Prostate gland (tissue), 2 donors: ENCODE data around the gene GPR137B. TPM values are rescaled to one million over a fixed set of nuclear protein-coding genes. Genes with fewer than 3 reads are reported as not detected.

Source experiments
- DNase-seq: peaks from one replicate; pipeline ENCODE4 v3.0.0-alpha.2; 2019; ENCODE audit warnings: low spot score
- H3K27ac ChIP-seq, 2 donors: fragments of 200-600 bp; sonication (generic); 2 replicates each; pipeline ENCODE4 v1.5.1; 2017 to 2019
- H3K27me3 ChIP-seq: fragments of 200-600 bp; sonication (generic); replicated peaks from 2 replicates; pipeline ENCODE4 v1.5.1; 2019; ENCODE audit not compliant: insufficient read depth
- H3K36me3 ChIP-seq, 2 donors: fragments of 200-600 bp; sonication (generic); 1 replicate in 1 of 2; 2 replicates in 1 of 2; pipeline versions ENCODE4 v1.5.1 to v1.8.1; 2017 to 2019
- H3K4me1 ChIP-seq: fragments of 200-600 bp; sonication (generic); replicated peaks from 2 replicates; pipeline ENCODE4 v1.5.1; 2019
- H3K4me3 ChIP-seq, 2 donors: fragments of 200-600 bp; sonication (generic); 2 replicates each; pipeline ENCODE4 v1.5.1; 2017 to 2019
- H3K9me3 ChIP-seq: fragments of 200-600 bp; sonication (generic); 2 replicates; pipeline ENCODE4 v1.5.1; 2017
- POLR2A ChIP-seq: fragments of 450-650 bp; IDR thresholded peaks from one replicate; pipeline ENCODE4 v1.6.1; 2016; ENCODE audit warnings: antibody characterized with exemption, mild to moderate bottlenecking
- POLR2AphosphoS5 ChIP-seq: sonication (generic); formaldehyde crosslinking; IDR thresholded peaks from one replicate; pipeline ENCODE4 v1.6.1; 2017; ENCODE audit warnings: antibody characterized with exemption
- WGBS: methylation state at CpG from one replicate; pipeline ENCODE4 v1.1.5; 2018; 5-methylcytosine and 5-hydroxymethylcytosine counted together
- intact Hi-C: fragments of 100-400 bp; cut with DNase I; formaldehyde crosslinking; loops from one replicate; pipeline ENCODE4 v1.14.2; 2022
- total RNA-seq, 2 donors: library from RNA; depleted of rRNA; stranded (reverse); fragments of >200 nt; gene quantifications; one replicate each; pipeline ENCODE4 v1.1.0, GENCODE V29; 2016
- TF ChIP-seq, protein P1 (sequence below), 4 experiments: fragments of 200-600 bp in 2 of 4; fragments of 450-650 bp in 2 of 4; sonication (generic) in 2 of 4; IDR thresholded peaks; 1 replicate in 3 of 4; 2 replicates in 1 of 4; pipeline ENCODE4 v1.5.1; 2016 to 2019; ENCODE audit warnings: antibody characterized with exemption in 4 of 4, mild to moderate bottlenecking in 2 of 4, moderate library complexity in 2 of 4

The GPR137B gene
- total RNA-seq, 2 donors from 2014 or later: 9.1 to 33.7 TPM

DNA sequence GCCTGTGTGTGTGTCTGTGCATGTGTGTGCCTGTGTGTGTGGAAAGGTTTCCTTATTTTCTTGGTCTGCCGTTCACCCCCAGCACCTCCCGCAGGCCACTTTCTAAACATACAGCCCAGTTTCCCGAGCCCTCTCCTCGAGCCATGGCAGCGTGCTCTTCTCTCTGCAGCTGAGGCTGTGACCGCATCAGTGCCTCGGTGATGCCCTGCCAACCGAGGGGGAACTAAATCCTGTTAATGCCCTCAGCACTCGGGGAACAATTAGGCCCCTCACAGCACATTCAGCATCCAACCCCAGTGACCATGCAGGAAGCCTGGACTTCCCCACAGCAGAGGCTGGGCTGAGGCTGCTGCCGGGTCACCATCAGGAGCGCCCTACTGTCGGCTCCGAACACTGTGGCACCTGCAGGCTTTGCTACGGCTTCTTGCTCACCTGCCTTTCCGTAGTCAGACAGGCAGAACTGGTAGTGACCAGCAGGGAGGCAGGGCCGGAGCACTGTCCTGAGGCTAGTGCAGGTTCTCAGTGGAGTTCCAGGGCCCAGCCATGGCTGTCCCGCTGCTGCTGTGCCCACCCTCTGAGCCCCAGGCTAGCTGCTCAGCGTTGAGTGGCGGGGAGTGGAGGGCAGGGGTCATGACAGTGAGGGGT lies 8.1 kb downstream of the GPR137B start:
- intact Hi-C loops: no loop called here
- Histone ChIP-seq H3K4me3 (no peak overlapping the region), H3K4me1 (peaks cover 3% of the 10 kb centered on the region), H3K9me3 (no peaks in the 10 kb centered on the region), H3K27me3 (no peaks in the 10 kb centered on the region), H3K27ac (no peak overlapping the region), H3K36me3 (no peaks in the 10 kb centered on the region)
- no peak for DNase-seq
- WGBS: 87% methylated on average over 17 of the region's 19 CpGs
- TF ChIP-seq POLR2A (no peak), POLR2AphosphoS5 (no peak)
- TF ChIP-seq, protein P1, sequence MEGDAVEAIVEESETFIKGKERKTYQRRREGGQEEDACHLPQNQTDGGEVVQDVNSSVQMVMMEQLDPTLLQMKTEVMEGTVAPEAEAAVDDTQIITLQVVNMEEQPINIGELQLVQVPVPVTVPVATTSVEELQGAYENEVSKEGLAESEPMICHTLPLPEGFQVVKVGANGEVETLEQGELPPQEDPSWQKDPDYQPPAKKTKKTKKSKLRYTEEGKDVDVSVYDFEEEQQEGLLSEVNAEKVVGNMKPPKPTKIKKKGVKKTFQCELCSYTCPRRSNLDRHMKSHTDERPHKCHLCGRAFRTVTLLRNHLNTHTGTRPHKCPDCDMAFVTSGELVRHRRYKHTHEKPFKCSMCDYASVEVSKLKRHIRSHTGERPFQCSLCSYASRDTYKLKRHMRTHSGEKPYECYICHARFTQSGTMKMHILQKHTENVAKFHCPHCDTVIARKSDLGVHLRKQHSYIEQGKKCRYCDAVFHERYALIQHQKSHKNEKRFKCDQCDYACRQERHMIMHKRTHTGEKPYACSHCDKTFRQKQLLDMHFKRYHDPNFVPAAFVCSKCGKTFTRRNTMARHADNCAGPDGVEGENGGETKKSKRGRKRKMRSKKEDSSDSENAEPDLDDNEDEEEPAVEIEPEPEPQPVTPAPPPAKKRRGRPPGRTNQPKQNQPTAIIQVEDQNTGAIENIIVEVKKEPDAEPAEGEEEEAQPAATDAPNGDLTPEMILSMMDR (IDR thresholded peaks at IDR 0.05): no peak

DNA sequence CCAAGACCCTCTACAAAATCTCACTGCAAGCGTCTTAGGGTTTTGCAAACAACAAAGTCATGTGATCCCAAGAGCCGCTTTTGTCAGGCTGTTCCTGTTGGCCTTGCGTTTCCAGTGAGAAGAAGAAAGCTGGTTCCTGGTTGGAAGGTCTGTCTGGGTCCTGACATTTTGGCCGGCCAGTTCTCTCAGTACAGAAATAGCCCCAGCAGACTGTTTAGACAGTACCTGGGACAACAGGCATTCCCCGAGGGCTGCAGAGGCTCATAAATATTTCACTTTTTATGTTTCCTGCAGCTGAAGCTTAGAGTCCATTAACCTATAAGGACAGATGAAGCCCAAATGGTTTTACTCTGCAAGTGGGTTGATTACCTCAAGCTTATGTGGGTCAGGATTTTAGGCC lies 8.6 kb downstream of the GPR137B start:
- H3K4me3 ChIP-seq: no peak overlapping the region
- peaks cover 3% of the 10 kb centered on the region for H3K4me1 ChIP-seq
- TF ChIP-seq POLR2AphosphoS5: no peak
- no peak for TF ChIP-seq POLR2A
- H3K9me3 ChIP-seq: no peaks in the 10 kb centered on the region
- no peak for DNase-seq
- H3K36me3 ChIP-seq: no peaks in the 10 kb centered on the region
- whole genome bisulfite sequencing: 53% methylated on average over 5 of the region's 5 CpGs
- no peak overlapping the region for H3K27ac ChIP-seq
- intact Hi-C loops: no loop called here
- H3K27me3 ChIP-seq: no peaks in the 10 kb centered on the region

DNA sequence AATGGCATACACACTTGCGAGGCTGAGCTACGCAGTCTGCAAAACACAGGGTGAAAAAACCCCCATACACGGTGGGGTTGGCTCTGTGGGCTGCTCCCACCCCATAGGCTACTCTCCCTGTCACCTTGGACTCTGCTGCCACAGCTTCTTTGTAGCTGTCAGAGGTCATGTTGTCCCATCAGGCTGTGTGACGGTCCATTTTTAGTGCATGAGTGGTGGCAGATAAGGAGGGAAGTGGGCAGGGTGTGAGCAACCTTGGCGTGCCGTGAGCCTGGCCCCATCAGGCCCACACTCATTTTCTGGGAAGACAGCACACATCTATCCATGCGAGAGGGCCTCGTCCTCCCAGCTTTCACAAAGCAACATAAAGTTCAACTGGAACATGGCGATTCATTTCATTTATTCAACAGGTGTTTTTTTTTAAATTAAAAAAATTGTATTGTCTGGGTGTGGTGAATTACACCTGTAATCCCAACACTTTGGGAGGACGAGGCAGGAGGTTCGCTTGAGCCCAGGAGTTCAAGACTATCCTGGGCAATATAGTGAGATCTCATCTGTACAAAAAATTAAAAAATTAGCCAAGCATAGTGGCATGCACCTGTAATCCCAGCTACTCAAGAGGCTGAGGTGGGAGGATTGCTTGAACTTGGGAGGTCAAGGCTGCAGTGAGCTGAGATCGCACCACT lies 9.5 kb downstream of the GPR137B start:
- H3K9me3 ChIP-seq: no peaks in the 10 kb centered on the region
- no peak overlapping the region for H3K4me3 ChIP-seq
- intact Hi-C loops: no loop called here
- no peak for TF ChIP-seq POLR2AphosphoS5
- TF ChIP-seq POLR2A: no peak
- TF ChIP-seq, protein P1 (IDR thresholded peaks at IDR 0.05): no peak
- H3K27ac ChIP-seq: no peak overlapping the region
- H3K36me3 ChIP-seq: no peaks in the 10 kb centered on the region
- 97% methylated on average over 12 of the region's 12 CpGs for WGBS
- H3K4me1 ChIP-seq: peaks cover 3% of the 10 kb centered on the region
- no peak for DNase-seq
- H3K27me3 ChIP-seq: no peaks in the 10 kb centered on the region

DNA sequence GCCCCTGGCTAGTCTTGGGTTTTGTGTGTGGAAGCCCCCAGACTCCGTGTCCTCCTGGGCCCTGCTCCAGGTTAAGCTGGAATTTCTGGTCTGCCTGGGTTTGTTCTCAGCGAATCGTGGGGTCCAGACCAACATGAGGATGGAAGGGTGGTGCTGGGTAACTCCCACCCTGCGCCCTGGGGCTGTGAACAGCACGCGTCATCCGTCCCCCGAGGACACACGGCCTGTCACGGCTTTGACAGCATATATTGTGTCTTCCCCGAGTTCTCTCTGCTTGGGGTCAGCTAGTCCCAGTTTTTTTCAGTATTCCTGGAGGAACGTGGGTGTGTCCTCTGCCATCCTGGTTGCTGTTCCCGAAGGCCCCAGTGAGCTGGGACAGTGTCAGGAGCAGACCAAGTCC lies 11.8 kb downstream of the GPR137B start:
- Histone ChIP-seq H3K4me1 (peaks cover 3% of the 10 kb centered on the region), H3K4me3 (no peak overlapping the region), H3K9me3 (no peaks in the 10 kb centered on the region), H3K36me3 (no peaks in the 10 kb centered on the region), H3K27me3 (no peaks in the 10 kb centered on the region), H3K27ac (no peak overlapping the region)
- WGBS: 84% methylated on average over 13 of the region's 13 CpGs
- no peak for TF ChIP-seq POLR2A
- TF ChIP-seq, protein P1 (IDR thresholded peaks at IDR 0.05): no peak
- TF ChIP-seq POLR2AphosphoS5: no peak
- no peak for DNase-seq
- intact Hi-C loops: no loop called here

DNA sequence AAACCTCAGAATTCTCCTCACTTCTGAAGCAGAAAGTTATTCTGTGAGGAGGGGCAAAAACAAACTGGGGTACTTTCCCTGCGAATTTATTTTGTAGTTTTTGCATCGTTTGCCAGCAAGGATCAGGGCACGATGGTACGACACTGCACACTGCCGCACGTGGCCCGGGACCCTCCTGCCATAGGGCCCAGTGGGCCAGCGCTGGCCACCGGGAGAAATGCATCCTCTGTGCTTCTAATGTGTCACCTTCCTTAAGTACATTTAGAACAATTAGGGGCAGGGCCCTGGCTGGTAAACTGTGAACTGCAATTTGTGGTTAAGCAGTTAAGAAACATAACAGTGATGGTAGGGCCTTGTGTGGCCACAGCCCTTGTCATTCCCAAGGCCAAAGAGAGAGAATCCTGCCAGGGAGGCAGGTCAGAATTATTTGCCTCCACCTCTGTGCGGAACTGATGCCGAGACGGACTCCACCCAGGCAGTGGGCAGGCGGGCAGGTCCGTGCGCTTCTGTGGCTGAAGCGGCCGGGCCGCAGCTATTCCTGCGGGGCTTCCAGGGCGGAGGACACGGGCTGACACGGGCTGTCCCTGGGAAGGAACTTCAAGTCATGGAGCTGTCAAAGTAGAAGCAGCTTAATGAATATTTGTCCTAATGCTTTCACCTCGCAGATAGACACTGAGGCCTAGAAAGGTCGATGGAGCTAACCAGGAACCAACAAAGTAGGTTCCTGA lies 12.5 kb downstream of the GPR137B start:
- no peaks in the 10 kb centered on the region for H3K27me3 ChIP-seq
- no peaks in the 10 kb centered on the region for H3K36me3 ChIP-seq
- peaks cover 3% of the 10 kb centered on the region for H3K4me1 ChIP-seq
- TF ChIP-seq POLR2AphosphoS5: no peak
- no peak for TF ChIP-seq POLR2A
- TF ChIP-seq, protein P1 (IDR thresholded peaks at IDR 0.05): no peak
- DNase-seq: no peak
- no peak overlapping the region for H3K27ac ChIP-seq
- H3K4me3 ChIP-seq: no peak overlapping the region
- no peaks in the 10 kb centered on the region for H3K9me3 ChIP-seq
- intact Hi-C loops: no loop called here
- 86% methylated on average over 24 of the region's 24 CpGs for WGBS
